ENCODE results near the gene WDR64.
"Not testable (repeated sequence)": the region's sequence is repeated elsewhere in the genome, so short reads cannot be mapped to it uniquely, and the experiment has no call there.

Gene WDR64

DNA sequence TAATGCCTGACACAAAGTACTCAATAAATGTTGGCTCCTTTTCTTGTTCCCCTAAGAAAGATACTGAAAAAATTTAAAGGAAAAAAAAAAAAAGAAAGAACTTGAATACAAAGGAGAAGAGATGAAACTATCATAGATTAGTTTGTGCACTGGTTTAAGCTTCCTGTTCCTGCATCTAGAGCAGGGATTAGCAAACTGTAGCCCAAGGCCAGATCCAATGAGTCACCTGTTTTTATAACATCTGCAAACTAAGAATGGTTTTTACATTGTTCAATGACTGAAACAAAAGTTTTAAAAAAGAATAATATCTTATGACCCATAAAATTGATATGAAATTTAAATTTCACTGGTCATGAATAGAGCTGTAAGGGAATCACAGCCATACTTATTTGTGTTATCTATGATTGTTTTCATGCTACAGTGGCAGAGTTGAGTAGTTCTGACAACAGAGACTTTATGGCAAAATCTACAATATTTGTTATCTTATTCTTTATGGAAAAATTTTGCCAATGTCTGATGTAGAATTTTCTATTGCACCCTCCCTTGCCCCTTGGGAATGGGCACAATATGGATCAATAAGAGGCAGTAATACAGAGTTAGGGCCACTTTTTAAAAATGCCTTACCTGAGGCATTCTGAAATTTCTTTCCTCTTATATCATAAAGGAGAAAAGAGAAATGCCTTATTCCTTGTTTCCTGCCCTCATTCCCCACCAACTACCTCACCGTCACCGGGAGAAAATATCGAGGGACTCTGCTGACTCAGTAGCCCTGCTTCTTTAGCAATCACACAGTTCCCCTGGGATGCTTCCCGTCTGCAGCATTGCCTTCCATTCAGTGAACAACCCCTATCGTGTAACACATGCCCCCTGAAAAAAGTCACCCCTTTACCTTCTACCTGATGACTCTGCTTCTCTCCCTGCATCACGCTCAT is 50.6 kb downstream of the WDR64 start:
- no peak for DNase-seq

- not testable (repeated sequence) for DNase-seq
Measured at GRCh38 chr1:241703739-241704138, 51.7 kb downstream of the WDR64 start.

- no peak for DNase-seq
Measured at GRCh38 chr1:241706257-241706656, 54.2 kb downstream of the WDR64 start.

DNA sequence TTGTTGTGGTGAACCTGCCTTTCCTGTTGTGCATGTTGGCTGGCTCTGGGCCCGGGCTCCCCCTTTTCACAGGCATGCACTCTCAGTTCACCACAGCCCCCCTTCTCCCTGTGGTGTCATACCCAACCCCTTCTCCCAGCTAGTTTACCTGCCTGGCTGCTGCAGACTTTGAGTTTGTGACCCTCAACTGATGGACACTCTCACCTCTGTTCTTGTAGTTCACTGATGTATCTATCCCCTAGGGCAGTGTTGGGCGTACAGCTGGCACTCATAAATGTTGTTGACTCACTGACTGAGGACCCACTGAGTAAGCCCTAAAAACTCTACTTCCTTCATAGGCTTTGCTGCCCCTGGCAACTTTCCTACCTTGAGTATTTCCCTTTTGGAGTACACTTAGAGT is 54.9 kb downstream of the WDR64 start:
- no peak for DNase-seq

DNA sequence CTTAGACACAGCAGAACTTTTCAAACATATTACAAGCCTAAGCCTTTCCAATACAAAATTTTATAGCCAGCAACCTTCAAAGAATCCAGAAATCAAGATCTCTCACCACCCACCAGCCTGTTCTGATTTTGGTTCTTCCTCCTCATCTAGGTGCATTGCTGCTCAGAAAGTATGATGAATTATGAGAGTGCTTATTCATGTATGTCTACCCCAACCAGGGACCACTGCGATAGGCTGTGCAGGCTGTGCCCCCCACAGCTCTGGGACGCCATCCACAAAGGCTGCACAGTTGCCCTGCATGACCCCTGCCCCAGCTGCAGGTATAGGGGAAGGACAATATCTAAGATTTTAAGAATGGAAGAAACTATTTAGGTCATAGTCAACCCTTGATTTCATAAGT is 55.4 kb downstream of the WDR64 start:
- no peak for DNase-seq

- no peak for DNase-seq
Measured at GRCh38 chr1:241711326-241711725, 59.2 kb downstream of the WDR64 start.

- DNase-seq: no peak
Measured at GRCh38 chr1:241713316-241713715, 61.2 kb downstream of the WDR64 start.

GRCh38 chr1:241714321-241715218 is 62.5 kb downstream of the WDR64 start:
- DNase-seq: no peak

DNA sequence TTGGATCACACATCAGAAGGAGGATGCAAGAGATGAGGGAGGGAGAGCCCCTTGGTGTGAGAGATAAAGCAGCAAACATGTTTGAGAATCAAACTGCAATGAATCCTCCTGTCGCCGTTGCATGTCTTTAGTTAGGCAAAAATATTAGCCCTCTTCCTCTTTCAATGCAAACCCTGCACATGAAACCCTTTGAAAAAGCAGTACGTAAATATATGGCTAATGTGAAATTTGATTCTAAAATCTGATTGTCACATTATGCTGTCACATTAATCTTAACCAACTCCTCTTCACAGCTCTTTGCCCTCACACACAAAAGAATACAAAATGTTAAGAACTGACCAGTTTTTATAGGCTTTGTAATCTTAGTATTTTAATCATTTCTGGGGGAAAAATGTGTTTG is 63.4 kb downstream of the WDR64 start:
- DNase-seq: no peak

- no peak for DNase-seq
Measured at GRCh38 chr1:241715956-241716355, 63.9 kb downstream of the WDR64 start.

GRCh38 chr1:241716915-241717656 is 65.0 kb downstream of the WDR64 start:
- no peak for DNase-seq

DNA sequence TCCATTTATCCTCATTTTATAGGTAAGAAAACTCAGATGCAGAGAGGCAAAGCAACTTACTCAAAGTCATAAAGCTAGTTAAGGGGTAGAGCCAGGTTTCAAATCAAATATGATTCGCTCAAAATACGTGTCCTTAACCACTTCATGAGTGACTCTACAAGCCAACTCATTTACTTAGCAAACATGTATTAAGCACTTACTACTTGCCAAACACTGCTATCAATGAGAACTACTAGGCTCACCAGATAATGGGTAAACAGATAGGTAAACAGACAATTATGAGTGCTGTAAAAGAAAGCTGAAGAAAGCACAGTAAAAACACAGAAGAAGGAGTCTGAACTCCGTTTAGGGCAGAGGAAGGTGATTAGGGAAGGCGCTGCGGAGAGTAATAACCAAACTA is 65.9 kb downstream of the WDR64 start:
- DNase-seq: no peak

DNA sequence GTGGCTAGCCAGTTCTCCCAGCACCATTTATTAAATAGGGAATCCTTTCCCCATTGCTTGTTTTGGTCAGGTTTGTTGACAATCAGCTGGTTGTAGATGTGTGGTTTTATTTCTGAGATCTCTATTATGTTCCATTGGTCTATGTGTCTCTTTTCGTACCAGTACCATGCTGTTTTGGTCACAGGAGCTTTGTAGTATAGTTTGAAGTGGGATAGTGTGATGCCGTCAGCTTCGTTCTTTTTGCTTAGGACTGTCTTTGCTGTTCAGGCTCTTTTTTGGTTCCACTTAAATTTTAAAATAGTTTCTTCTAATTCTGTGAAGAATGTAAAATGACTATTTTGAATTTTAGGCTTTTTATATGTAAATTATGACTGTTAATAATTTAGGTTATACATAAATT is 68.9 kb downstream of the WDR64 start:
- DNase-seq: no peak

- no peak for DNase-seq
Measured at GRCh38 chr1:241722947-241723346, 70.9 kb downstream of the WDR64 start.

GRCh38 chr1:241724741-241725356 is 72.8 kb downstream of the WDR64 start:
- no peak for DNase-seq

DNA sequence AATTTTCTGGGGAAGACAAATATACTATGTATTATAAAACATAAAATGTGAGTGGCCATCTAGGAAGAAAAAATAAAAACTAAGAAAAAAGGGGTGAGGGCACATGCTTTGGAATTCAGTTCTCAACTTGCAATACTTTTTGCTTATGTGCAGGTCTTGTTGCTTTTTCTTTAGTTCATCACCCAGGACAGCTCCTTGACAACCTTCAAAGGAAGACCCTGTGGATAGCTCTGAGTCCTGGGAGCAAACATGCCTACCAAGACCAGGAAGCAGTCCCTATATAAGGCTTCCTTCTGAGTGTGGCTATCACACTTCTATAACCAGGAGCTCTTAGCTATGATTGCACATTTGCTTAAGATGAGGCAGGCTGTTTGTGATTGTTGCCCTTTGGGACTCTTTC is 78.0 kb downstream of the WDR64 start:
- DNase-seq: no peak

DNA sequence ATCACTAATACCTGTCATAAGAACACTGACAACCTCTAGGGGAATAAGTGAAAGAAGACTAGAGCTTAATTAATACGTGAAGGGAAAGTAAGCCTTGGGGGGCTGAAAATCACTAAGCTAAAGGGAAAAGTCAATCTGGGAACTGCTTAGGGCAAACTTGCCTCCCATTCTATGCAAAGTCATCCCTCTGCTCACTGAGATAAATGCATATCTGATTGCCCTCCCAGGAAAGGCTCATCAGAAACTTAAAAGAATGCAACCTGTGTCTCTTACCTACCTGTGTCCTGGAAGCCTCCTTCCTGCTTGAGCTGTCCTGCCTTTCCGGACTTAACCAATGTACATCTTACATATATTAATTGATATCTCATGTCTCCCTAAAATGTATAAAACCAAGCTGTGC is 81.8 kb downstream of the WDR64 start:
- no peak for DNase-seq

DNA sequence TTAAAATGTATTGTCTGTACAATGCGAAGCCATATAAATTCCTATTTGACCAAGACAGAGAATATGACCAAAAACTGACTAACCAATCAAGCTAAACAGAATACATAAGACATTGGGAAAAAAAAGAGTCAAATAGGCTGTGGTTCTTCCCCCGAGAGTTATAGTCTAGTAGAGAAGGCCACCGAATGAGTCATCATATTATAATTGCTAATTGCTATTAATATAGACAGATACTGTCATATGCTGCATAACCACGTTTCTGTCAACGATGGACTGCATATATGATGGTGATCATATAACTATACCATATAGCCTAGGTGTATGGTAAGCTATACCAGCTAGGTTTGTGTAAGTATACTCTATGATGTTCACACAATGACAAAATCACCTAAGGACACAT is 82.5 kb downstream of the WDR64 start:
- DNase-seq: no peak

- not testable (repeated sequence) for DNase-seq
Measured at GRCh38 chr1:241735493-241735926, 83.4 kb downstream of the WDR64 start.

DNA sequence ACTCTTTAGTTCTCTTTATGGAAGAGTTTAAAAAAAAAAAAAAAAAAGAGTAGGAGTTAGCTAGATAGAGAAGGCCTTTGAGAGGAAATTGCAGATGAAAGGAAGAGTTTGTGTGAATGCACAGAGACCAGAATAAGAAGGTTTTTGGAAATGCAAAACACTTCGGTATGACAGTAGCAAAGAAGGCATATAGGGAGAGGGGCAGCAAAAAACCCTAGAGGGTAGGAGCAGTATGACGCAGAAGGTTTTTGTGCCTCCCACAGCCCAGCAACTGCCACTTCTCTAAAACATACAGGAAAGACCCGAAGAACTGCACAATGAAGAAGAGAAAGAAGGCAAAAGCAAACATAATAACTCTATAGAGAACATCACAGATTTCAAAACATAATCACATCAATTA is 84.3 kb downstream of the WDR64 start:
- DNase-seq: no peak

GRCh38 chr1:241738284-241739078 is 86.4 kb downstream of the WDR64 start:
- DNase-seq: no peak

GRCh38 chr1:241742084-241742483 is 90.0 kb downstream of the WDR64 start:
- DNase-seq: no peak

Data from activated gamma-delta T cell (primary cell).